K562 (cell line): ENCODE data around the gene NOL11. TPM values are rescaled to one million over a fixed set of nuclear protein-coding genes. Genes with fewer than 3 reads are reported as not detected.

Source experiments
- C11orf30 ChIP-seq: fragments of 450-650 bp; IDR thresholded peaks from 2 replicates; pipeline ENCODE4 v1.6.1; 2016; ENCODE audit warnings: low read depth, mild to moderate bottlenecking
- CBX2 ChIP-seq: fragments of 200-600 bp; sonication (generic); IDR thresholded peaks from one replicate; pipeline ENCODE4 v1.6.1; 2012; ENCODE audit warnings: mild to moderate bottlenecking, low read length, inconsistent platforms; ENCODE audit not compliant: insufficient read depth, poor library complexity, severe bottlenecking
- CXXC5 ChIP-seq: fragments of 250-450 bp; sonication (Bioruptor Pico); IDR thresholded peaks from 2 replicates; pipeline ENCODE4 v1.8.0; 2022; ENCODE audit warnings: inconsistent platforms, mild to moderate bottlenecking, moderate library complexity
- ESRRA ChIP-seq: fragments of 450-650 bp; IDR thresholded peaks from 2 replicates; pipeline ENCODE4 v1.6.1; 2014; ENCODE audit warnings: low read depth, mild to moderate bottlenecking, moderate library complexity, borderline replicate concordance
- ETV6 ChIP-seq, 3 experiments: fragments of 150-350 bp in 1 of 3; sonication (generic) in 1 of 3; formaldehyde crosslinking in 1 of 3; IDR thresholded peaks; 2 replicates each; pipeline versions ENCODE4 v1.6.1 to v1.8.0; 2014 to 2022; ENCODE audit warnings: borderline replicate concordance in 2 of 3, low read depth in 2 of 3, antibody characterized with exemption in 1 of 3, low read length in 1 of 3, mild to moderate bottlenecking in 1 of 3, missing genetic modification reagents in 1 of 3
- FIP1L1 ChIP-seq: fragments of 200-400 bp; formaldehyde crosslinking; IDR thresholded peaks from 2 replicates; pipeline ENCODE4 v1.6.1; 2018; ENCODE audit warnings: mild to moderate bottlenecking, low read depth, low read length; ENCODE audit not compliant: poor library complexity, severe bottlenecking
- GTF2E2 ChIP-seq: fragments of 200-800 bp; sonication (Bioruptor generic); IDR thresholded peaks from 2 replicates; pipeline ENCODE4 v1.6.1; 2016; ENCODE audit warnings: missing genetic modification characterization, missing compliant biosample characterization
- HDAC2 ChIP-seq: fragments of 450-650 bp; IDR thresholded peaks from 2 replicates; pipeline ENCODE4 v1.6.1; 2016; ENCODE audit warnings: mild to moderate bottlenecking
- HNRNPLL ChIP-seq: fragments of 200-400 bp; formaldehyde crosslinking; IDR thresholded peaks from 2 replicates; pipeline ENCODE4 v1.6.1; 2017; ENCODE audit warnings: low read length, low read depth, mild to moderate bottlenecking; ENCODE audit not compliant: poor library complexity, severe bottlenecking
- MAFK ChIP-seq: IDR thresholded peaks from 2 replicates; pipeline ENCODE4 v1.6.1; 2011; ENCODE audit warnings: low read length, improper control_type of control experiment
- NBN ChIP-seq: fragments of 450-650 bp; IDR thresholded peaks from 2 replicates; pipeline ENCODE4 v1.6.1; 2016; ENCODE audit warnings: low read depth, mild to moderate bottlenecking
- SP1 ChIP-seq: sonication (generic); formaldehyde crosslinking; IDR thresholded peaks from 2 replicates; pipeline ENCODE4 v1.8.1; 2022; ENCODE audit warnings: mild to moderate bottlenecking, missing genetic modification reagents
- TAF9B ChIP-seq: fragments of 450-650 bp; IDR thresholded peaks from 2 replicates; pipeline ENCODE4 v1.6.1; 2018; ENCODE audit warnings: mild to moderate bottlenecking; ENCODE audit not compliant: partially characterized antibody
- ZNF212 ChIP-seq: fragments of 450-650 bp; formaldehyde crosslinking; IDR thresholded peaks from 2 replicates; pipeline ENCODE4 v1.4.0; 2020; ENCODE audit warnings: mild to moderate bottlenecking
- ZNF583 ChIP-seq: fragments of 250-450 bp; sonication (Bioruptor Pico); IDR thresholded peaks from 2 replicates; pipeline ENCODE4 v1.4.0; 2020
- polyA plus RNA-seq, 8 experiments: library from polyadenylated mRNA; depleted of rRNA in 4 of 8; stranded (reverse) in 5 of 8; unstranded in 3 of 8; fragments of >200 nt; fragmentation: Nextera tagmentation in 2 of 8; fragmentation: Illumina TruSeq in 1 of 8; extraction: Ambion mirVana in 2 of 8; extraction: Trizol in 1 of 8; gene quantifications; 2 replicates each; pipeline versions ENCODE4 v1.2.1 to v1.2.3, GENCODE V29; 2011 to 2014; ENCODE audit warnings: inconsistent platforms in 1 of 8, missing spikeins in 1 of 8
- total RNA-seq, 7 experiments: library from RNA; depleted of rRNA in 6 of 7; stranded (reverse); fragments of >200 nt in 6 of 7; fragmentation: Illumina TruSeq in 2 of 7; extraction: Trizol in 2 of 7; gene quantifications; 2 replicates each; pipeline versions ENCODE4 v1.2.1 to v1.2.3, GENCODE V29; 2011 to 2021; ENCODE audit warnings: low replicate concordance in 1 of 7
- TF ChIP-seq, protein P1 (sequence below): sonication (generic); formaldehyde crosslinking; IDR thresholded peaks from 2 replicates; pipeline ENCODE4 v1.8.1; 2022; ENCODE audit warnings: missing genetic modification reagents
- TF ChIP-seq, protein P2 (sequence below): sonication (generic); formaldehyde crosslinking; IDR thresholded peaks from 2 replicates; pipeline ENCODE4 v1.5.0; 2020; ENCODE audit warnings: missing genetic modification reagents
- TF ChIP-seq, protein P3 (sequence below): IDR thresholded peaks from 2 replicates; pipeline ENCODE4 v1.6.1; 2012; ENCODE audit warnings: low read depth, low read length, improper control_type of control experiment, borderline replicate concordance
- TF ChIP-seq, protein P4 (sequence below), 3 experiments: fragments of 200-800 bp in 1 of 3; fragments of 250-450 bp in 1 of 3; fragments of 450-650 bp in 1 of 3; sonication (Bioruptor Pico) in 1 of 3; sonication (Bioruptor generic) in 1 of 3; formaldehyde crosslinking in 1 of 3; IDR thresholded peaks; 2 replicates each; pipeline versions ENCODE4 v1.6.1 to v1.8.0; 2016 to 2022; ENCODE audit warnings: mild to moderate bottlenecking in 2 of 3, missing genetic modification characterization in 2 of 3, missing compliant biosample characterization in 1 of 3, moderate library complexity in 1 of 3

NOL11 gene
- total and polyA plus RNA-seq, 9 of the 15 experiments (the other 6 are each of a cell fraction or from before 2014, with no cell fraction given): 61.1 to 175 (median 121) TPM

DNA sequence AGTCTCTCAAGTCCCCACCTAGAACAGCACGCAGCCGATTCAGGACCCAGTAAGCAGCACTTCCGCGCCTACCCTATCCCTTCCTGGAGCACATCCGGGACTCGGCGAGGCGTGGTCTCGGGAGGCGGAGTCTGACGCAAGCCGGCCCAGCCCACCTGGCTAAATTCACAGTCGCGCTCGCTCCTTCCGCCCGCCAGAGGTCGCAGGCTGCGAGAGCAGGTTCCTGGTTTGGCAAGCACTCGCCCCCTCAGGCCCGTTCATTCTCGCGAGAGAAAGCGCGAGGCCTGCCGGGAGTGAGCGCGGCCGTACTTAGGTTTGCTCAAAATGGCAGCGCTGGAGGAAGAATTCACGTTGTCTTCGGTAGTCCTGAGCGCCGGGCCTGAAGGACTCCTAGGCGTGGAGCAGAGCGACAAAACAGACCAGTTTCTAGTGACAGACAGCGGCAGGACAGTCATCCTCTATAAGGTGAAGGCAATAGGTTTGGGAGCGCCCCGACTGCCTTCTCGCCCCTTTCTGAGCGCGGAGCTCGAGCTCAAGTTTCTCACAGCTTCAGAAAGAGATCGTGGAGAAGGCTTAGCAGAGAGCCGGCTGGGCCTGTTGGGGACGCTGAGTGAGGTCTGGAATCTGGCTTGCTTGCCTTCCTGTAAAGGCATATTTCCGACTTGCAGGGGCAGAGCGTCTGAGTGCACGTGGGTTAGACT, at the start of gene NOL11 (continued):
- TF ChIP-seq, protein P1, sequence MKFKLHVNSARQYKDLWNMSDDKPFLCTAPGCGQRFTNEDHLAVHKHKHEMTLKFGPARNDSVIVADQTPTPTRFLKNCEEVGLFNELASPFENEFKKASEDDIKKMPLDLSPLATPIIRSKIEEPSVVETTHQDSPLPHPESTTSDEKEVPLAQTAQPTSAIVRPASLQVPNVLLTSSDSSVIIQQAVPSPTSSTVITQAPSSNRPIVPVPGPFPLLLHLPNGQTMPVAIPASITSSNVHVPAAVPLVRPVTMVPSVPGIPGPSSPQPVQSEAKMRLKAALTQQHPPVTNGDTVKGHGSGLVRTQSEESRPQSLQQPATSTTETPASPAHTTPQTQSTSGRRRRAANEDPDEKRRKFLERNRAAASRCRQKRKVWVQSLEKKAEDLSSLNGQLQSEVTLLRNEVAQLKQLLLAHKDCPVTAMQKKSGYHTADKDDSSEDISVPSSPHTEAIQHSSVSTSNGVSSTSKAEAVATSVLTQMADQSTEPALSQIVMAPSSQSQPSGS (CRISPR knock-in tag): no peak
- TF ChIP-seq ETV6 (IDR thresholded peaks at IDR 0.05; ENCODE audit: borderline replicate concordance in 1 of 2, low read depth in 2 of 2, low read length in 1 of 2) (peak in 1 of 2 experiments; percentile 53; a peak in 1 of 4 replicates), ETV6 (CRISPR knock-in tag; IDR thresholded peaks at IDR 0.05; ENCODE audit: borderline replicate concordance) (no peak), FIP1L1 (peak; percentile 68), CXXC5 (CRISPR knock-in tag) (peak; percentile 90), NBN (0 out of 2 replicates have a peak, but pooled peaks have one; percentile 8), SP1 (CRISPR knock-in tag) (peak; percentile 97), MAFK (no peak), C11orf30 (peak; percentile 95), HDAC2 (peak; percentile 16; the same call in 1 of the 2 replicates), ZNF212 (CRISPR knock-in tag) (no peak), ZNF583 (no peak), GTF2E2 (tag) (peak; percentile 89), HNRNPLL (peak; percentile 89), ESRRA (peak; percentile 46), TAF9B (peak; percentile 89), CBX2 (no peak)
- TF ChIP-seq, protein P2, sequence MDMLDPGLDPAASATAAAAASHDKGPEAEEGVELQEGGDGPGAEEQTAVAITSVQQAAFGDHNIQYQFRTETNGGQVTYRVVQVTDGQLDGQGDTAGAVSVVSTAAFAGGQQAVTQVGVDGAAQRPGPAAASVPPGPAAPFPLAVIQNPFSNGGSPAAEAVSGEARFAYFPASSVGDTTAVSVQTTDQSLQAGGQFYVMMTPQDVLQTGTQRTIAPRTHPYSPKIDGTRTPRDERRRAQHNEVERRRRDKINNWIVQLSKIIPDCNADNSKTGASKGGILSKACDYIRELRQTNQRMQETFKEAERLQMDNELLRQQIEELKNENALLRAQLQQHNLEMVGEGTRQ (CRISPR knock-in tag): no peak
- TF ChIP-seq, protein P3, sequence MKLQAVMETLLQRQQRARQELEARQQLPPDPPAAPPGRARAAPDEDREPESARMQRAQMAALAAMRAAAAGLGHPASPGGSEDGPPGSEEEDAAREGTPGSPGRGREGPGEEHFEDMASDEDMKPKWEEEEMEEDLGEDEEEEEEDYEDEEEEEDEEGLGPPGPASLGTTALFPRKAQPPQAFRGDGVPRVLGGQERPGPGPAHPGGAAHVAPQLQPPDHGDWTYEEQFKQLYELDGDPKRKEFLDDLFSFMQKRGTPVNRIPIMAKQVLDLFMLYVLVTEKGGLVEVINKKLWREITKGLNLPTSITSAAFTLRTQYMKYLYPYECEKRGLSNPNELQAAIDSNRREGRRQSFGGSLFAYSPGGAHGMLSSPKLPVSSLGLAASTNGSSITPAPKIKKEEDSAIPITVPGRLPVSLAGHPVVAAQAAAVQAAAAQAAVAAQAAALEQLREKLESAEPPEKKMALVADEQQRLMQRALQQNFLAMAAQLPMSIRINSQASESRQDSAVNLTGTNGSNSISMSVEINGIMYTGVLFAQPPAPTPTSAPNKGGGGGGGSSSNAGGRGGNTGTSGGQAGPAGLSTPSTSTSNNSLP: no peak
- TF ChIP-seq, protein P4, sequence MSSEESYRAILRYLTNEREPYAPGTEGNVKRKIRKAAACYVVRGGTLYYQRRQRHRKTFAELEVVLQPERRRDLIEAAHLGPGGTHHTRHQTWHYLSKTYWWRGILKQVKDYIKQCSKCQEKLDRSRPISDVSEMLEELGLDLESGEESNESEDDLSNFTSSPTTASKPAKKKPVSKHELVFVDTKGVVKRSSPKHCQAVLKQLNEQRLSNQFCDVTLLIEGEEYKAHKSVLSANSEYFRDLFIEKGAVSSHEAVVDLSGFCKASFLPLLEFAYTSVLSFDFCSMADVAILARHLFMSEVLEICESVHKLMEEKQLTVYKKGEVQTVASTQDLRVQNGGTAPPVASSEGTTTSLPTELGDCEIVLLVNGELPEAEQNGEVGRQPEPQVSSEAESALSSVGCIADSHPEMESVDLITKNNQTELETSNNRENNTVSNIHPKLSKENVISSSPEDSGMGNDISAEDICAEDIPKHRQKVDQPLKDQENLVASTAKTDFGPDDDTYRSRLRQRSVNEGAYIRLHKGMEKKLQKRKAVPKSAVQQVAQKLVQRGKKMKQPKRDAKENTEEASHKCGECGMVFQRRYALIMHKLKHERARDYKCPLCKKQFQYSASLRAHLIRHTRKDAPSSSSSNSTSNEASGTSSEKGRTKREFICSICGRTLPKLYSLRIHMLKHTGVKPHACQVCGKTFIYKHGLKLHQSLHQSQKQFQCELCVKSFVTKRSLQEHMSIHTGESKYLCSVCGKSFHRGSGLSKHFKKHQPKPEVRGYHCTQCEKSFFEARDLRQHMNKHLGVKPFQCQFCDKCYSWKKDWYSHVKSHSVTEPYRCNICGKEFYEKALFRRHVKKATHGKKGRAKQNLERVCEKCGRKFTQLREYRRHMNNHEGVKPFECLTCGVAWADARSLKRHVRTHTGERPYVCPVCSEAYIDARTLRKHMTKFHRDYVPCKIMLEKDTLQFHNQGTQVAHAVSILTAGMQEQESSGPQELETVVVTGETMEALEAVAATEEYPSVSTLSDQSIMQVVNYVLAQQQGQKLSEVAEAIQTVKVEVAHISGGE (CRISPR knock-in tag; IDR thresholded peaks at IDR 0.05): peak in 1 of 3 experiments; percentile 75; a peak in 1 of 6 replicates
